HEK293T (cell line): Measurements from ENCODE around the gene ADAMTS3.

Experiments used
- BHLHE40 ChIP-seq: fragments of 450-650 bp; IDR thresholded peaks from 2 replicates; pipeline ENCODE4 v1.6.1; 2016; ENCODE audit warnings: mild to moderate bottlenecking, moderate library complexity, borderline replicate concordance
- CTBP1 ChIP-seq: fragments of 450-650 bp; IDR thresholded peaks from 2 replicates; pipeline ENCODE4 v1.6.1; 2016; ENCODE audit warnings: borderline replicate concordance
- ELF4 ChIP-seq: fragments of 450-650 bp; IDR thresholded peaks from 2 replicates; pipeline ENCODE4 v1.6.1; 2017; ENCODE audit warnings: antibody characterized with exemption
- FOXK2 ChIP-seq: fragments of 450-650 bp; IDR thresholded peaks from 2 replicates; pipeline ENCODE4 v1.6.1; 2016; ENCODE audit warnings: mild to moderate bottlenecking
- HDGF ChIP-seq: fragments of 450-650 bp; IDR thresholded peaks from 2 replicates; pipeline ENCODE4 v1.6.1; 2017; ENCODE audit warnings: antibody characterized with exemption, borderline replicate concordance
- LEF1 ChIP-seq: fragments of 450-650 bp; IDR thresholded peaks from 2 replicates; pipeline ENCODE4 v1.6.1; 2017; ENCODE audit warnings: mild to moderate bottlenecking, borderline replicate concordance
- PKNOX1 ChIP-seq: fragments of 450-650 bp; IDR thresholded peaks from 2 replicates; pipeline ENCODE4 v1.6.1; 2016
- SP1 ChIP-seq: fragments of 450-650 bp; IDR thresholded peaks from 2 replicates; pipeline ENCODE4 v1.6.1; 2017
- SUZ12 ChIP-seq: fragments of 450-650 bp; IDR thresholded peaks from 2 replicates; pipeline ENCODE4 v1.6.1; 2016; ENCODE audit warnings: mild to moderate bottlenecking

- TF ChIP-seq SP1 = no peak
- TF ChIP-seq BHLHE40 = no peak
- TF ChIP-seq CTBP1 = no peak
- TF ChIP-seq FOXK2 = no peak
- TF ChIP-seq ELF4 = no peak
- no peak for TF ChIP-seq LEF1
- no peak for TF ChIP-seq HDGF
- TF ChIP-seq SUZ12 = no peak
- TF ChIP-seq PKNOX1 = no peak
Observed at GRCh38 chr4:72313121-72313520, 255.9 kb downstream of the ADAMTS3 start.
